DMS114 treated with DMSO at 0.1 percent for 48 hours (cell line): Measurements from ENCODE around the gene NFKBIB.
"Not testable (repeated sequence)": the region's sequence is repeated elsewhere in the genome, so short reads cannot be mapped to it uniquely, and the experiment has no call there.

Source experiments
- DNase-seq: peaks from one replicate; lab custom pipeline; 2025; ENCODE audit not compliant: unreplicated experiment; lab: John Stamatoyannopoulos, UW

NFKBIB gene

GRCh38 chr19:38922482-38922881 is 22.7 kb downstream of the NFKBIB start:
- DNase-seq = no peak

GRCh38 chr19:38924388-38924787 is 24.6 kb downstream of the NFKBIB start:
- no peak for DNase-seq

- DNase-seq = no peak
Observed at GRCh38 chr19:38928391-38929001, 28.7 kb downstream of the NFKBIB start.

GRCh38 chr19:38929929-38930775 is 30.4 kb downstream of the NFKBIB start, which contains the start of gene SARS2:
Gene SARS2 (minus strand): TSS chr19:38930763. CDS start chr19:38930736, 27 bp downstream.
- DNase-seq = peak; percentile 93

- DNase-seq = peak; percentile 98
Observed at GRCh38 chr19:38930776-38931520, 31.2 kb downstream of the NFKBIB start, which contains the start of gene MRPS12. Gene MRPS12 (plus strand): TSS chr19:38930944. CDS start chr19:38931295, 351 bp downstream.

- DNase-seq = no peak
Observed at GRCh38 chr19:38931521-38931793, 31.7 kb downstream of the NFKBIB start.

GRCh38 chr19:38932425-38933179 is 32.8 kb downstream of the NFKBIB start:
- DNase-seq = peak; percentile 22

- DNase-seq = no peak
Observed at GRCh38 chr19:38933544-38933943, 33.8 kb downstream of the NFKBIB start.

- DNase-seq = no peak
Observed at GRCh38 chr19:38939957-38940356, 40.2 kb downstream of the NFKBIB start.

- not testable (repeated sequence) for DNase-seq
Observed at GRCh38 chr19:38941466-38941865, 41.7 kb downstream of the NFKBIB start.

GRCh38 chr19:38941979-38942378 is 42.2 kb downstream of the NFKBIB start:
- DNase-seq = no peak

GRCh38 chr19:38942471-38943181 is 42.9 kb downstream of the NFKBIB start:
- no peak for DNase-seq

GRCh38 chr19:38944981-38945506 is 45.3 kb downstream of the NFKBIB start:
- no peak for DNase-seq

- DNase-seq = no peak
Observed at GRCh38 chr19:38945562-38946228, 45.9 kb downstream of the NFKBIB start.

- DNase-seq = no peak
Observed at GRCh38 chr19:38946229-38947010, 46.7 kb downstream of the NFKBIB start.

- no peak for DNase-seq
Observed at GRCh38 chr19:38949580-38950367, 50.0 kb downstream of the NFKBIB start.

GRCh38 chr19:38951187-38951586 is 51.4 kb downstream of the NFKBIB start:
- DNase-seq = no peak
